OCI-LY1 (cell line): ENCODE data around the gene CD58.

Experiments
- CTCF ChIP-seq: fragments of 200-600 bp; sonication (generic), shearing (Covaris generic); IDR thresholded peaks from 2 replicates; pipeline ENCODE4 v1.5.1; 2017; ENCODE audit warnings: mild to moderate bottlenecking, antibody characterized with exemption, low read length, moderate library complexity, mixed read lengths
- EZH2 ChIP-seq: fragments of 200-600 bp; sonication (generic), shearing (Covaris generic); IDR thresholded peaks from 2 replicates; pipeline ENCODE4 v1.8.0; 2017; ENCODE audit warnings: borderline replicate concordance, mixed run types, mild to moderate bottlenecking, antibody characterized with exemption, low read length, moderate library complexity, mixed read lengths

GRCh38 chr1:116476321-116476720, 94.5 kb downstream of the CD58 start:
- TF ChIP-seq CTCF (no peak), EZH2 (no peak)
